SW 1271 (cell line): ENCODE results near the gene HMCES.
"Not testable (repeated sequence)": the region's sequence is repeated elsewhere in the genome, so short reads cannot be mapped to it uniquely, and the experiment has no call there.

Experiments
- DNase-seq, 2 experiments: peaks; one replicate each; lab custom pipeline; 2025; lab: John Stamatoyannopoulos, UW

HMCES gene

GRCh38 chr3:129347458-129347845 lies 68.8 kb downstream of the HMCES start:
- no peak for DNase-seq

DNA sequence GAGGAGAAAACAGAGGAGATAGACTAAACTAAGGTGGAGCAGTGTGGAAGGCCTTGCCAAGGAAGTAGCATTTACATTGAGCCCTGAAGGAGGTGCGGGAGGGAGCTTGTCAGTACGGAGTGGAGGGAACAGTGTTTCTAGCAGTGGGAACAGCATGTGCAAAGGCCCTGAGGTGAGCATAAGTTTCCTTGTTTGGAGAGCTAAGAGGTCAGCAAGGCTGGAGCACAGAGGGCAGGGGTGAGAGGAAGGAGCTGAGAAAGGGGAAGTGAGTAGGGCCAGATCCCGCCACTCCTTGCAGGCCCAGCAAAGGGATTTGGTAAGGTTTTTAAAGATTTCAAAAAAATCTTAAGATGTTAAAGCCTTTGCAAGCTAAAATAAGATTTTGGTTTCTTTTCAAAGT lies 70.1 kb downstream of the HMCES start:
- DNase-seq, result no peak

GRCh38 chr3:129349169-129349568 lies 70.5 kb downstream of the HMCES start:
- DNase-seq, result not testable (repeated sequence)

GRCh38 chr3:129349791-129350190 lies 71.1 kb downstream of the HMCES start:
- DNase-seq, result no peak

DNA sequence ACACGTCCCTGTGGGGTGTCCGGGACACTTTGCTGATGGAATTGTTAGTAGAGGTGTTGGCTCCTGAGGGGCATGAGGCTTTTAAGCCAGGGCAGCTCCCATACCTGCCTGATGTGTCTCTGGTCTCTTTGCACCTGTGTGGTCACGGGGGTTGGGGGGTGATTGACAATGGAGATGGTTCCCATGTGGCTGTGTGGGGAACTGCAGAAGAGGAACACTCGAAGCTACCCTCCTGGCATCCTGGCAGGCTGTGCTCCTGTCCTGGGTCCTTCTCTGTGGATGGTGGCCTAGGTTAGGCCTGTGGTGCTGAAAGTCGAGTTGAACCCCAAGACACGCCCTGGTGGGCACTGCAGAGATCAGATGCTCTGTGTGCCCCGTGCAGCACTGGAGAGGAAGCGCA lies 73.4 kb downstream of the HMCES start:
- no peak for DNase-seq

DNA sequence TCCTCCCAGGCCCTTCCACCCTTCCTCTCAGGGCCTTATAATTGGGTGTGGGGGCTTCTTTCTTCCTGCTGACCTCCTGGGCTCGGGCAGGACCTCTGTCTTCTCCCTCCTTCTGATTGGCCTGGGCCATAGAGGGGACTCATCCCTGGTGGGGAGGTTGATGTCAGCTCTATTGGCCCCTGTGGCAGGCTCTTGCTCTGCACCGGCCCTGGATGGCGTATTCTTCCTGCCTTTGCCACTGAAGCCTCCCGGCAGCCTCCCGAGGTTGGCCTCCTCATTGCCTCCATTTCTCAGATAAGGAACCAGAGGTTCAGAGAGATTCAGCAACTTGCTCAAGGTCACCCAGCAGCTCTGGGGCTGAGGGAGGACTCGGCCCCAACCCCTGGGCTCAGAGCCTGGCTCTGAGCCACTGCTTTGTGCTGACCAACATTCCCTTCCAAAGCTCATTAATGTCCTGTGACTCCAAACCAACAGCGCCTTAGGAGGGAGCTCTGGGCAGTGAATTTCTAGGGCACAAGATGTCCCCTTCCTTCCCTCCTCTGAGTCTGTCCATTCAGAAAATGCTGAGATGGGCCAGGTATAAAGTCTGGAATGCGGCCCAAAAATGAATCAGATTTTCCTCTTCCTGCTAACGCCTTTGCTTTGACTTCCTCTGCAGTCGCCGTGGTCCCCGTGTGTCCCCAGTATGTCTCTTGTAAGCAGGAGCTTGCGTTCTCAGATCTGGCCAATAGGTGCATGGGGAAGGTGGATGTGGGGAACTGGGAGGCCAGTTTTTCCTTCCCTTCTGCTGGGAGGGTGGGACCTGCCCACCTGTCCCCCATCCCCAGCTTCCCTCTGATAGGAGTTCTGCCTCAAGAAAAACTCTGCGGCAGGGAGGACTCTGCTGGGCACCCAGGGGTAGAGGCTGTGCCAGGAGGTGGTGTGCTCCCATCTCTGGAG lies 74.2 kb downstream of the HMCES start:
- DNase-seq, result no peak

DNA sequence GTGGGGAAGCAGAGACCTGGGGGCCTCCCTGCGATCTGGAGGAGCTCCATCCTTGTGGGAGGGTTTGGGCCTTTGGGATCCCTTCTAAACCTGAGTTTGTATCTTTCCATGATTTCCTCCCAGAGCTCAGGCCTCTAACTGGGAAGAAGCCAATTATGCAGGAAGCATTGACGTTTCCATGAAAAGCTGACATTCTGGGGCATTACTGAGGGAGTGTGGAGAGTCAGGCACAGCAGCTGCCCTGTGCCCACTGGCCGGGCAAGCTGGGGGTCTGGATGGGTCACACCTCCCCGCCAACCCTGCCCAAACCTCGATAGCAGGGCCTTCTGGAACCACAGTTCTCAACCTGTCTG lies 74.9 kb downstream of the HMCES start:
- DNase-seq, result no peak
